ENCODE measurements around the gene OLFM1. TPM values are rescaled to one million over a fixed set of nuclear protein-coding genes. Genes with fewer than 3 reads are reported as not detected.

Gene OLFM1
- total RNA-seq, 1 experiment from 2014 or later = 3.5 TPM

DNA sequence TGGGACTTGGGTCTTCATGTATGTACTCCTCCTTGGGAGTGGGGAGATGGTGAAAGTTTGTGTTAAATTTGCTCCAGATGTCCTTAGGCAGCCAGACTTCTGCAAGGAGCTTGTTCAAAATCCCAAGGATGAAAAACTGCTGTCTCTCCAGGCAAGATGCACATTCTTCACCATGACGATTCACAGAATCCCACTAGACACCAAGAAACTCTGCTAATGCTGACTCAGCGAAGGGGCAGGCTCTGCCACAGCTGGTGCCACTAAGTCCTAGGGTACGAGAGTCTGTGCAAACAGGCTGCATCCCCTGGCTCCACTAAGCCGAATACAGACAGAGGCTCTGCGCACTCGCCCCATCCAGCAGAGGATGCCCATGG is 71.1 kb downstream of the OLFM1 start:
- H3K9ac ChIP-seq (ENCODE audit: low read length) = no peak overlapping the region
- H3K36me3 ChIP-seq (ENCODE audit: control insufficient read depth in 1 of 2, insufficient read depth in 2 of 2, low read length in 2 of 2) = no peaks in the 10 kb centered on the region
- no peak for TF ChIP-seq SP1 (IDR thresholded peaks at IDR 0.05; ENCODE audit: low read depth)
- no peak for TF ChIP-seq SIN3A (IDR thresholded peaks at IDR 0.05; ENCODE audit: low read depth)
- TF ChIP-seq YY1 (IDR thresholded peaks at IDR 0.05; ENCODE audit: extremely low read depth, insufficient replicate concordance, low read depth, low read length) = no peak
- TF ChIP-seq JUND (IDR thresholded peaks at IDR 0.05) = no peak
- no peak for TF ChIP-seq POLR2AphosphoS5 (IDR thresholded peaks at IDR 0.05; ENCODE audit: low read depth, low read length)
- TF ChIP-seq POLR2A (IDR thresholded peaks at IDR 0.05; ENCODE audit: borderline replicate concordance, extremely low read depth, insufficient read depth, insufficient read length) = no peak
- TF ChIP-seq, protein P1, sequence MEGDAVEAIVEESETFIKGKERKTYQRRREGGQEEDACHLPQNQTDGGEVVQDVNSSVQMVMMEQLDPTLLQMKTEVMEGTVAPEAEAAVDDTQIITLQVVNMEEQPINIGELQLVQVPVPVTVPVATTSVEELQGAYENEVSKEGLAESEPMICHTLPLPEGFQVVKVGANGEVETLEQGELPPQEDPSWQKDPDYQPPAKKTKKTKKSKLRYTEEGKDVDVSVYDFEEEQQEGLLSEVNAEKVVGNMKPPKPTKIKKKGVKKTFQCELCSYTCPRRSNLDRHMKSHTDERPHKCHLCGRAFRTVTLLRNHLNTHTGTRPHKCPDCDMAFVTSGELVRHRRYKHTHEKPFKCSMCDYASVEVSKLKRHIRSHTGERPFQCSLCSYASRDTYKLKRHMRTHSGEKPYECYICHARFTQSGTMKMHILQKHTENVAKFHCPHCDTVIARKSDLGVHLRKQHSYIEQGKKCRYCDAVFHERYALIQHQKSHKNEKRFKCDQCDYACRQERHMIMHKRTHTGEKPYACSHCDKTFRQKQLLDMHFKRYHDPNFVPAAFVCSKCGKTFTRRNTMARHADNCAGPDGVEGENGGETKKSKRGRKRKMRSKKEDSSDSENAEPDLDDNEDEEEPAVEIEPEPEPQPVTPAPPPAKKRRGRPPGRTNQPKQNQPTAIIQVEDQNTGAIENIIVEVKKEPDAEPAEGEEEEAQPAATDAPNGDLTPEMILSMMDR (IDR thresholded peaks at IDR 0.05 in 2 of 3, conservative IDR thresholded peaks at IDR 0.05 in 1 of 3; ENCODE audit: borderline replicate concordance in 1 of 3, insufficient read depth in 1 of 3, low read depth in 2 of 3, low read length in 2 of 3) = no peak
- intact Hi-C loops (cut with micrococcal nuclease) = no loop called here
- POLR2A ChIA-PET = no interaction called here
- H3K27ac ChIP-seq (ENCODE audit: low read depth, low read length) = no peak overlapping the region
- RAD21 ChIA-PET (ENCODE audit: low non-redundant PET in 1 of 2, low total read pairs in 2 of 2, uncharacterized antibody in 2 of 2, unreplicated experiment in 2 of 2) = no interaction called here
- no peak overlapping the region for H3K4me2 ChIP-seq (ENCODE audit: low read length)
- ATAC-seq (no peak), DNase-seq (ENCODE audit: low read depth, low spot score) (no peak)
- H3K9me2 ChIP-seq (ENCODE audit: insufficient read depth) = no peaks in the 10 kb centered on the region
- H3K79me2 ChIP-seq (ENCODE audit: insufficient read depth, low read length) = no peaks in the 10 kb centered on the region
- CTCF ChIA-PET = no interaction called here
- H2AFZ ChIP-seq (ENCODE audit: low read depth, low read length, poor library complexity, severe bottlenecking) = no peak overlapping the region
- H3K4me1 ChIP-seq (ENCODE audit: control insufficient read depth in 1 of 2, insufficient read depth in 2 of 2, low read length in 2 of 2) = no peaks in the 10 kb centered on the region
- H3K9me3 ChIP-seq (ENCODE audit: control insufficient read depth in 1 of 2, insufficient read depth in 1 of 2, low read depth in 1 of 2, low read length in 2 of 2) = no peaks in the 10 kb centered on the region
- no TSS peak for BruUV-seq (replicated peaks)
- peaks cover 54% of the 10 kb centered on the region for H3K27me3 ChIP-seq (ENCODE audit: insufficient read depth, low read length)
- no peaks in the 10 kb centered on the region for H4K20me1 ChIP-seq (ENCODE audit: insufficient read depth)
- no peak overlapping the region for H3K4me3 ChIP-seq (replicated peaks in 1 of 2; ENCODE audit: low read depth in 1 of 2, low read length in 2 of 2)

DNA sequence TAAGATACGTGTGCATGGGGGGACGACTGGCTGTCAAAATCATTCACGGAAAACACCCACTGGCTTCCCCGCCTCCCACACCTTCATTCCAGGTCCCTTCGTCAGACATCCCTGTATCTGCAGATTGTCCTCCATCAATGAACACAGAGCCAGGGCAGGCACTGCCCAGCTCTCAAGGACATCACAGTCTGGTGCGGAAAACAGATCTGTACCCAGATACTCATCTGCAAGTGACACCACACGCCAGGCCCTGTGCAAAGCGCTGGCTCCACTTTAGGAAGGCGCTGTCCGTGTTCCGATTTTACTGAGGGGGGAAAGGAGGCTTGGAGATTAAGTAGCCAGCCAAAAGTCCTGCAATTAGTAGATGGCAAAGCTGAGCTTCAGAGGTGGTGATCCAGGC is 72.3 kb downstream of the OLFM1 start:
- no TSS peak for BruUV-seq (replicated peaks)
- RAD21 ChIA-PET (ENCODE audit: low non-redundant PET in 1 of 2, low total read pairs in 2 of 2, uncharacterized antibody in 2 of 2, unreplicated experiment in 2 of 2) = no interaction called here
- Histone ChIP-seq H3K36me3 (ENCODE audit: control insufficient read depth in 1 of 2, insufficient read depth in 2 of 2, low read length in 2 of 2) (no peaks in the 10 kb centered on the region), H3K4me3 (replicated peaks in 1 of 2; ENCODE audit: low read depth in 1 of 2, low read length in 2 of 2) (no peak overlapping the region), H3K9me3 (ENCODE audit: control insufficient read depth in 1 of 2, insufficient read depth in 1 of 2, low read depth in 1 of 2, low read length in 2 of 2) (no peaks in the 10 kb centered on the region), H3K79me2 (ENCODE audit: insufficient read depth, low read length) (no peaks in the 10 kb centered on the region), H2AFZ (ENCODE audit: low read depth, low read length, poor library complexity, severe bottlenecking) (no peak overlapping the region), H3K9ac (ENCODE audit: low read length) (no peak overlapping the region), H3K4me2 (ENCODE audit: low read length) (no peak overlapping the region), H3K9me2 (ENCODE audit: insufficient read depth) (no peaks in the 10 kb centered on the region), H3K27ac (ENCODE audit: low read depth, low read length) (no peak overlapping the region), H4K20me1 (ENCODE audit: insufficient read depth) (no peaks in the 10 kb centered on the region), H3K4me1 (ENCODE audit: control insufficient read depth in 1 of 2, insufficient read depth in 2 of 2, low read length in 2 of 2) (no peaks in the 10 kb centered on the region), H3K27me3 (ENCODE audit: insufficient read depth, low read length) (peaks cover 66% of the 10 kb centered on the region)
- POLR2A ChIA-PET = no interaction called here
- no peak for DNase-seq (ENCODE audit: low read depth, low spot score)
- intact Hi-C loops (cut with micrococcal nuclease) = no loop called here
- ATAC-seq = no peak
- CTCF ChIA-PET = no interaction called here
- no peak for TF ChIP-seq POLR2A (IDR thresholded peaks at IDR 0.05; ENCODE audit: borderline replicate concordance, extremely low read depth, insufficient read depth, insufficient read length)
- TF ChIP-seq ZFX (IDR thresholded peaks at IDR 0.05) = no peak
- TF ChIP-seq, protein P2, sequence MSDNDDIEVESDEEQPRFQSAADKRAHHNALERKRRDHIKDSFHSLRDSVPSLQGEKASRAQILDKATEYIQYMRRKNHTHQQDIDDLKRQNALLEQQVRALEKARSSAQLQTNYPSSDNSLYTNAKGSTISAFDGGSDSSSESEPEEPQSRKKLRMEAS (IDR thresholded peaks at IDR 0.05) = no peak
- TF ChIP-seq SP1 (IDR thresholded peaks at IDR 0.05; ENCODE audit: low read depth) = no peak
- no peak for TF ChIP-seq TCF7L2 (IDR thresholded peaks at IDR 0.05; ENCODE audit: borderline replicate concordance, extremely low read depth, insufficient read depth, insufficient read length)
- TF ChIP-seq CBX3 (IDR thresholded peaks at IDR 0.05; ENCODE audit: low read depth) = no peak
- TF ChIP-seq POLR2AphosphoS5 (IDR thresholded peaks at IDR 0.05; ENCODE audit: low read depth, low read length) = no peak
- no peak for TF ChIP-seq SIN3A (IDR thresholded peaks at IDR 0.05; ENCODE audit: low read depth)
- TF ChIP-seq CEBPB (IDR thresholded peaks at IDR 0.05; ENCODE audit: low read depth) = no peak
- TF ChIP-seq, protein P3, sequence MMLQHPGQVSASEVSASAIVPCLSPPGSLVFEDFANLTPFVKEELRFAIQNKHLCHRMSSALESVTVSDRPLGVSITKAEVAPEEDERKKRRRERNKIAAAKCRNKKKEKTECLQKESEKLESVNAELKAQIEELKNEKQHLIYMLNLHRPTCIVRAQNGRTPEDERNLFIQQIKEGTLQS (IDR thresholded peaks at IDR 0.05) = no peak
- TF ChIP-seq EGR1 (IDR thresholded peaks at IDR 0.05; ENCODE audit: low read depth) = no peak
- TF ChIP-seq EZH2 (IDR thresholded peaks at IDR 0.05) = no peak
- no peak for TF ChIP-seq RAD21 (IDR thresholded peaks at IDR 0.05; ENCODE audit: low read depth)
- TF ChIP-seq ZNF274 (IDR thresholded peaks at IDR 0.05; ENCODE audit: low read depth, low read length) = no peak
